Measurements from ENCODE around the gene FOXA3.

FOXA3 gene

GRCh38 chr19:45863840-45864628 is at the start of gene FOXA3:
Gene FOXA3, plus strand, starts transcription at chr19:45864326. Its CDS starts 131 bp downstream, at chr19:45864457.
- TF ChIP-seq ZFX (IDR thresholded peaks at IDR 0.05) = no peak
- H3K27ac ChIP-seq = peak within 1 kb of the TSS; percentile 94; the same call in 1 of the 2 replicates

DNA sequence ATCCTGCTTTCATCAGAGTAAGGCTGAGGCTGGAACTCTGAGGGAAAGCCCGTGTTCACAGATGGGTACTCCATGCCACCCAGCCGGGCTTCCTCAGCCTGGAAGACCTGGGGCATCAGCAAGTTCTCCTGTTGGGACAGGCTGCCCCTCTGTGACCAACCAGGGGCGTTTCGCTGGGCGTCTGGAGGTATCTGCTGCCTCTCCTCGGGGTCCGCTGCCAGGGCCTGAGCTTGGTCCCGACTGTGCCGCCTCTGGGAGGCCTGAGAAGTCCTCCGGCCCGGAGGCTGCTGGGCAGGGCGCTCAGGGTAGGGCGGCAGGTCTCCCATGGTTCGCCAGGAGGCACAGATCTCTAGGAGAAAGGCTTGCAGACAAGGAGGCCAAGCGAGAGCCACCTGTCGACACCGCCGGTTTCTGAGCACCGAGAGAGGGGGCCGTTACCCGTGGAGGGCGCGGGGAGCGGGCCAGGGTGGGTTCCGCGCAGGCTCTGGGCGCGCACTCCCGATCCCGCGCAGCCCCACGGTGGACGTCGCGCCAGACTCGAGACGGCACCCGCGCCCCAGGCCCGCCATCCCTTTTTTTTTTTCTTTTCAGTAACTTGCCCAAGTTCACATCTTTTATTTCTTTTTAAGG is 49.2 kb upstream of the FOXA3 start, which contains the start of gene RSPH6A:
RSPH6A (minus strand) TSS at position 458 of the 630 bp plus-strand sequence; CDS start at position 326, 132 bp downstream.
- TF ChIP-seq, protein P1, sequence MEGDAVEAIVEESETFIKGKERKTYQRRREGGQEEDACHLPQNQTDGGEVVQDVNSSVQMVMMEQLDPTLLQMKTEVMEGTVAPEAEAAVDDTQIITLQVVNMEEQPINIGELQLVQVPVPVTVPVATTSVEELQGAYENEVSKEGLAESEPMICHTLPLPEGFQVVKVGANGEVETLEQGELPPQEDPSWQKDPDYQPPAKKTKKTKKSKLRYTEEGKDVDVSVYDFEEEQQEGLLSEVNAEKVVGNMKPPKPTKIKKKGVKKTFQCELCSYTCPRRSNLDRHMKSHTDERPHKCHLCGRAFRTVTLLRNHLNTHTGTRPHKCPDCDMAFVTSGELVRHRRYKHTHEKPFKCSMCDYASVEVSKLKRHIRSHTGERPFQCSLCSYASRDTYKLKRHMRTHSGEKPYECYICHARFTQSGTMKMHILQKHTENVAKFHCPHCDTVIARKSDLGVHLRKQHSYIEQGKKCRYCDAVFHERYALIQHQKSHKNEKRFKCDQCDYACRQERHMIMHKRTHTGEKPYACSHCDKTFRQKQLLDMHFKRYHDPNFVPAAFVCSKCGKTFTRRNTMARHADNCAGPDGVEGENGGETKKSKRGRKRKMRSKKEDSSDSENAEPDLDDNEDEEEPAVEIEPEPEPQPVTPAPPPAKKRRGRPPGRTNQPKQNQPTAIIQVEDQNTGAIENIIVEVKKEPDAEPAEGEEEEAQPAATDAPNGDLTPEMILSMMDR (conservative IDR thresholded peaks at IDR 0.05) = no peak
- TF ChIP-seq ZFX (IDR thresholded peaks at IDR 0.05) = no peak
- no peak within 1 kb of the TSS for H3K27ac ChIP-seq

- H3K27ac ChIP-seq = no peak overlapping the region
- TF ChIP-seq, protein P1 (conservative IDR thresholded peaks at IDR 0.05) = no peak
- TF ChIP-seq ZFX (IDR thresholded peaks at IDR 0.05) = no peak
Measured at GRCh38 chr19:45815481-45816216, 48.5 kb upstream of the FOXA3 start.

DNA sequence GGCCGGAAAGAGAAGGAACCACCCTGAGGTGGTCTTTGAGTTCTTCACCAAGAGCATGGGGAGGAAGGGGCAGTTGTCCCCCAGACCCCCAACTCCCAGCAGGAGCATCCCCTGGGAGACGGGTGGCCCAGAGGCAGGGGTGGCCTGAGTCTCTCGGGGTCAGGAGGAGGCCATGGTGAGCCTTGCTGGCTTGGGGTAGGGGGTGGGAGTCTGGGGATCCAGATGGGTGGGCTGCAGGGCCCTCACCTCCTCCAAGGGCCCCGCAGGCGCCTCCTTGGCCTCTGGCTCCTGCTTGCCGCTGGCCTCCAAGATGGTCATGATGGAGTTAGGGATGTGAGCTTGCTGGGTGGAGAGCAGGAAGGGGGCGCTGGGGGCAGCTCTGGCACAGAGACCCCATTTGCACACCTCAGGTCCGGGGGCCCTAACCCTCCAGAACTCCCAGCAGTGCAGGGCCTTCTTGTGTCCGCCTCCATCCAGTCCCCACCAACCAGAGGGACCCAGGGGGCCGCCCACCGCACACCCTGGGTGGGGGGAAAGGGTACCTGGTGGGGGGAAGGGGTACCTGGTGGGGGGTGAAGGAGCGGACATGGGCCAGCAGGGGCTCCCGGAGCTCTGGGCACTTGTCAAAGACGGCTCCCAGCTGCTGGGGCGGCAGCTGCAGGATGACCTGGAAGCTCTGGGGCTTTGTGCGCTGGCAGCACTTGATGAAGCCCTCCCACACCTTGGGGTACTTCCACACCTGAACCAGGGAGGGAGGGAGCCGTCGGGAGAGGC is 47.7 kb upstream of the FOXA3 start:
- no peak overlapping the region for H3K27ac ChIP-seq
- TF ChIP-seq, protein P1 (conservative IDR thresholded peaks at IDR 0.05) = no peak
- TF ChIP-seq ZFX (IDR thresholded peaks at IDR 0.05) = no peak

DNA sequence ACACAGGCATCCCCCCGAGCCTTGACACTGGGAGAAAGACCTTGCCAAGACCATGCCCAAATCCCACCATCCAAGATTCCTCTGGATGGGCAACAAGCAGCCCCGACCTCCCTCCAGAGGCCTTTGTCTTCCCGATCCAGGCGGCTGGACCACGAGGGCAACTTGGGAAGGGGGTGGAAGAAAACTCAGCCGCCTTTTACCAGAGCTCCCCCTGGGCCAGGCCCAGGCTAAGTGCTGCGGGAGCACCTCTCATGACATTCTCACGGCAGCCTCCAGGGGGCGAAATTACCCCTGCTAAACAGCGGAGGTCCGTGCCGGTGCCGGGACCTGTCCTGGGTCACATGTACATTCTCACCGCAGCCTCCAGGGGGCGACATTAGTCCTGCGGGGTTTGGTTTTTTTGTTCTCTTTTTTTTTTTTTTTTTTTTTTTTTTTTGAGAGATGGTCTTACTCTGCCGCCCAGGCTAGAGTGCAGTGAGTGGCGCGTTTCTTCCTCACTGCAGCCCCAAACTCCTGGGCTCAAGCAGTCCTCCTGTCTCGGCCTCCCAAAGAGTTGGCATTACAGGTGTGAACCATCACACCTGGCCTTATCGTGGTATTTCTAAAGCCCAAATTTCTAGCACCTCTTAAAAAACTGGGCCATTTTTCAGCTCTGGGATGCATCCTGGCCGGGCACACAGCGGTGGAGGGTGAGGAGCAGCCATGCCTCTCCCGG is 47.0 kb upstream of the FOXA3 start:
- H3K27ac ChIP-seq = peak overlapping the region; percentile 15; the same call in 1 of the 2 replicates
- no peak for TF ChIP-seq ZFX (IDR thresholded peaks at IDR 0.05)
- TF ChIP-seq, protein P1 (conservative IDR thresholded peaks at IDR 0.05) = peak; percentile 93

- TF ChIP-seq, protein P1 (conservative IDR thresholded peaks at IDR 0.05) = no peak
- no peak for TF ChIP-seq ZFX (IDR thresholded peaks at IDR 0.05)
- H3K27ac ChIP-seq = peak overlapping the region; percentile 15; the same call in 1 of the 2 replicates
Measured at GRCh38 chr19:45817725-45818301, 46.3 kb upstream of the FOXA3 start.

All from C4-2B (cell line).